HG03097 (cell line): ENCODE data around the gene USP40.

Experiments
- ATAC-seq: cut with Tn5 transposase; IDR thresholded peaks from one replicate; pipeline ENCODE4 v1.9.1; 2021; ENCODE audit not compliant: unreplicated experiment, low FRiP score

Gene USP40

DNA sequence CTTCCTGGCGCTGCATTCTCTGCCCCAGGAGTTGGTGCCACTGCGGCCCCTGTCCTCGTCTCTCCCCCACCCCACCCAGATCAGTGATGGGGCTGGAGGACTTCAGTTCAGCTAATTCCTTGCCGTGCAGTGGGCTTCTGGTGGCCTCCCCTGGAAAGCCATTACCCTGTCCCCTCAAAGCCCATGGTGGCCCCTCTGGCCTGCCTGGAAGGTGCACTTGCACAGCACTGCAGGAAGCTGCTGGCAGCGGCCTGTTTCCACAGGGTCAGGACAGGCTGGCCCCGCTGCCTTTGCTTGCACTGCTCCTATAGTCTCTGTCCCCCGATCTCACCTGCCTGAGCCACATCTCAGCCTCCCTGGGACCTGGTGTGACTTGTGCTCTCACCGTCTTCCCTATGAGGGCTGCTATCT is 105.1 kb downstream of the USP40 start:
- ATAC-seq = no peak

- ATAC-seq = no peak
These were observed 105.7 kb downstream of the USP40 start for GRCh38 chr2:233460726-233461441.

DNA sequence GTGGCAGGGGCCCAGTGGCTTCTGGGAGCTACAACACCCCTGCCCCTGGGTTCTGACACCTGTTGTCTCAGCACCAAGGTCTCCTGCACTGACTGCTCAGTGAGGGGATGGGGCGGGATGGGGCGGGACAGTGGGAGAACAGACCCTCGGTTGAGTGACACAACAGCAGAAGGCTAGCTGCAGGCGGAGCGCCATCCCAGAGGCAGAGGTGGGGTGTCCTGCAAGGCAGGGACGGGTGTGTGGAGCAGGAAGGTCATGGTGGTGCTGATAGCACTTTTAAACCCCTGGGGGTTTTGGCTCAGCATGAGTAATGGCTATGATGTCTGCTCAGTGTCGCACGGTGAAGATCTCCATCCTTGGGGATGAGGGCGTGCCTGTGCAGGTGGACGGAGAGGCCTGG is 107.2 kb downstream of the USP40 start:
- ATAC-seq = no peak

- no peak for ATAC-seq
These were observed 107.8 kb downstream of the USP40 start for GRCh38 chr2:233458826-233459225.

GRCh38 chr2:233458031-233458610 is 108.5 kb downstream of the USP40 start:
- ATAC-seq = no peak

- no peak for ATAC-seq
These were observed 109.2 kb downstream of the USP40 start for GRCh38 chr2:233457356-233457755.

- ATAC-seq = no peak
These were observed 109.6 kb downstream of the USP40 start for GRCh38 chr2:233456934-233457333.

DNA sequence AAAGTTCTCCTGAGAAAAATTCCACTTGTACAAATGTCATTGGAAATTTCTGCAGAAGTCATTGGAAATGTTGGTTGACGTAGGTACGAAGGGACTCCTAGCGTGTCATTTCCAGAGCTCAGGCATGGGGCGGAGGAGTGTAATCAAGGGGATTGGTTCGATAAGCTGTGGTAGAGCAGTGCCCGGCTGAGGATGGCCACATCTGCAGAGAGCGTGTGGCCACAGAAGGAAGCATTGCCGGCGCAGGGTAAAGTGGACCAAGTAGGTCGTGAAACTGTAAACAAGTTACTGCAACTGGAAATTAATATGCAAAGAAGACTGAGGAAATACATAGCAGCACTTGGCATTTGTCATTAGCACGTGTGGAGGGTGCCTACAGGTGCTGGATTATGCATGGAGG is 110.5 kb downstream of the USP40 start:
- no peak for ATAC-seq

GRCh38 chr2:233455491-233455890 is 111.1 kb downstream of the USP40 start:
- no peak for ATAC-seq

GRCh38 chr2:233455006-233455405 is 111.6 kb downstream of the USP40 start:
- ATAC-seq = no peak

DNA sequence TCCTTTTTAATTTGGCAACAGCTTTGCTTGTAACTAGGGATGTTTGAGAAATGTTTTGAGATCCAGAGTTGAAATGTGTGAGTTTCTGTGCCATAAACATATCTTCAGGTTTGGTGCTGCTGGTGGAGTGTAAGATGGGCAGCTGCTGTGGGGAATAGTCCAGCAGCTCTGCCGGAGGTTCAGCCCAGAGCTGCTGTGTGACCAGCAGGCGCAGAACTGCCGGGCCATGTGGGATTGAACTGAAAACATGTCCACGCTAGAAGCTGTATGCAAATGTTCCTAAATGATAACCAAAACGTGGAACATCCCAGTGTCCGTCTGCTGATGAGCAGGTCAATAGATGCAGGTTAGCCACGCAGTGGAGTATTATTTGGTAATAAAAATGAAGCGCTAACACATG is 112.7 kb downstream of the USP40 start:
- ATAC-seq = no peak

DNA sequence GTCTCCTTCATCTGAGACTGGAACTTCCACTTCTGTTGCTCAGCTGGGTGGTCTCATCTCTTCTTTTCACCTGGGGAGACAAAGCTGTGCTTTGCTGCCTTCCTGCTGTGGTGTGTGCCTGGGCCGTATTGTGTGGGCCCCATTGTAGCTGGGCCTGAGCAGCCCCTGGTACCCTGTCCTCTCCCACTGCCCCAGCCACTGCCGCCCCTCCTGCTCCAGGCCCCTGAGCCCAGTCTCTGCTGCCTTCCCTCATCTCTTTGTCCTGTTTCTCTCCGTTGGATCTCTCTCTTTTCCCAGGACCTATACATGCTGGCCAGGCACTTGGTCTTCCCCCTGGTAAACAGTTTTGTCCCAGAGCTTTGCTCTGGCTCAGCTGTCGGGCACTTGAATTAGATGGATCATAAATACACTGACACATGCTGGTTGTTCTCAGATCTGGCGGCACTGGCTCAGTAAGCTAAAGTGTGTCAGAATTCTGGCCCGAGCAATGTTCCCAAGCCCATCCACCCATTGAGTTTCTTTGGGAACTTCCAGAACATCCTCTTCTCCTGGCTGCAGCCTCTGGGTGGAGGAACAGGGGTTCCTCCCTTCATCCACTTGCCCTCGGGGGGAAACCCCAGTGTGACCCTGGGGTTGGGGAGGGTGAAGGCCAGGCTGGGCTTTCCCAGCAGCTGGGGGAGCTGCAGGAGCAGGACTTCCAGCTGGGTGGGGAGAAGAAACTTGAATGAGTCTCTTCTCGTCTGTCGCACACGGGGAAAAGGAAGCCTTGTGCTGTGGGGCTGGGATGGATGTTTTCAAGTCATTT is 113.3 kb downstream of the USP40 start:
- no peak for ATAC-seq

GRCh38 chr2:233451950-233452349 is 114.6 kb downstream of the USP40 start:
- no peak for ATAC-seq

- no peak for ATAC-seq
These were observed 115.6 kb downstream of the USP40 start for GRCh38 chr2:233450864-233451575.

- no peak for ATAC-seq
These were observed 116.4 kb downstream of the USP40 start for GRCh38 chr2:233449921-233450863.

DNA sequence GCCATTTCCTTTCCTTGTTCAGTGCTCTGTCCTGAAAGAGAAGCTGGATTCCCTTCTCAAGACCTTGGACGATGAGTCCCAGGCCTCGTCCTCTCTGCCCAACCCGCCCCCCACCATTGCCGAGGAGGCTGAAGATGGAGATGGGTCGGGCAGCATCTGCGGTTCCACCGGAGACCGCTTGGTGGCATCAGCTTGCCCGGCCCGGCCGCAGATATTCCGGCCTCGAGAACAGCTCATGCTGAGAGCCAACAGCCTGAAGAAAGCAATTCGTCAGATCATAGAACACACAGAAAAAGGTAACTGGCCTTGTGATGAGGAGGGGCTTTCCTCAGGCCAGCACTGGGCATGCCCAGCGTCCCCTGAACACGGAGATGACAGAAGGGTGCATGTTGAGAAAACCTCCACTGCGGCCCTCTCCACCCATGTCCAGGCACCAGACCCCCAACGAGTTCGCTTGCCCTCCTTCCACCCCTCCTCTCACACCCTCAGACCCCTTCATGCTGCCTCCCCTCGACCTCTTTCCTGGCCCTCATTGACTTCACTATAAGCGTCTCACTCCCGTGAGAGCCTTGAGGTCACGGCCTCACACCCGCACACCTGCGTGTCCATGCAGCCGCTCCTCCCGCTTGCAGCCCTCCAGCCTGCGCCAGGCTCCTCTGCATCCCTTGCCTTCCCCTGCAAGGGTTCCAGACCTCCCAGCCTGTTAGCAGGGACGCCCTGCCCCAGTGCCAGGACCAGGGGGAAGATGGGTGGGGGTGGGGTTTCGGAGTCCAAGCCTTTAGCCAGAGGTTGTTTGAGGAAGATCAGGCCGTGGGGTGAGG is 117.3 kb downstream of the USP40 start:
- no peak for ATAC-seq

- no peak for ATAC-seq
These were observed 118.0 kb downstream of the USP40 start for GRCh38 chr2:233448575-233448974.

- ATAC-seq = no peak
These were observed 118.4 kb downstream of the USP40 start for GRCh38 chr2:233448220-233448559.

DNA sequence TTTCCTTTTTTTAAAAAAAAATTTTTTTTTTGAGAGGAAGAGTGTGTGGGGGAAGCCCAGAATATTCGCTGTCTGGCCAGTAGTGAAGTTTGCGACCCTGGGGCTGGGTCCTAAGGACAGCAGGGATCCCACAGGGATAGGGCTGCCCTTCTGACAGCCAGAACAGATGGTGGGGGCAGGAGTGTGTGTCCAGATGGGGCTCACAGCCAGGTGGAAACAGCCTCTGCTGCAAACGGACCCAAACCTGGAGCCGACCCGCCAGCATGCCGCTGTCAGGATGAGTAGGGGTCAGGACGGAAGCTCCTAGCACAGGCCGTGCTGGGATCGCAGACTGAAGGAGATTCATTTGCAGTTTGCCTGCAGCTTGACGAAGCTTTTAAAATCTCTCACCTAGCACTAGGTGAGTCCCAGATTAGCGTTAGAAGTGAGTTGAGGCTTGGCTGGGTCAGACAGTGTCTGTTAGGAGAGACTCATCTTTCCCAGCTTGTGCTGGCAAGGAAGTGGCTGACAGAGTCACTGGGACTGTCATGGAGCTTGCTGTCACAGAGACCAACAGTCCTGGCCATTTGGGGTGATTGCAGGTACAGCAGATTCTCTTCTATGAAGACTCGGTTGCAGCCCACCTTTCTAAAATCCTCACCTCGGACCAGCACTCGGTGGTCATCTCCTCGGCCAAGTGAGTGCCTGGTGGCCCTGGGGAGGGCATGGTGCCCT is 118.9 kb downstream of the USP40 start:
- ATAC-seq = no peak
